GM21576 (cell line): ENCODE measurements around the gene MEIOSIN.
A peak's percentile ranks its signal among the peaks of the same experiment; 100 is the strongest.

ENCODE experiments used
- ATAC-seq: cut with Tn5 transposase; IDR thresholded peaks from one replicate; pipeline ENCODE4 v1.9.1; 2021; ENCODE audit warnings: mild to moderate bottlenecking, moderate library complexity; ENCODE audit not compliant: unreplicated experiment

The MEIOSIN gene

DNA sequence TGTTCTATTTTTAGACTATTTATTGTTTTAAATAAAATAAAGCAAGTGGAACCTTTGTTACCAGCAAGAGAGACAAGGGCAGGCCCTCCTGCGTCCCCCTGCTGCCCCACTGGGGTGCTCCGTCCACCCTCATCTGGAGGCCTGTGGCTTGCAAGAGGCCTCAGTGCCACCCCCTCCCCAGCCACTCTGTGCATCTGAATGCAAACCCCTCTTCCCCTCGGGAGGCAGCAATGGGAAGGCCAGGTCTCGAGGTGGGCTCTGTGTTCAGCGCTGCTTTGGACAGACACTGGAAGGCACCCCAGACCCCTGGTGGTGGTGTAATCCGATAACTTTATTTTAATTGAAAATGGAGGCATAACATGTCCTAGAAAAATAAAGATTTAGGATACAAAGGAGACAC is 31.2 kb downstream of the MEIOSIN start:
- ATAC-seq: no peak

- ATAC-seq: no peak
Measured at GRCh38 chr19:45764945-45765701, 31.9 kb downstream of the MEIOSIN start.

GRCh38 chr19:45765702-45766295 is 32.6 kb downstream of the MEIOSIN start:
- ATAC-seq: no peak

- ATAC-seq: no peak
Measured at GRCh38 chr19:45766296-45766868, 33.1 kb downstream of the MEIOSIN start.

GRCh38 chr19:45766869-45767346 is 33.7 kb downstream of the MEIOSIN start:
- ATAC-seq: no peak

DNA sequence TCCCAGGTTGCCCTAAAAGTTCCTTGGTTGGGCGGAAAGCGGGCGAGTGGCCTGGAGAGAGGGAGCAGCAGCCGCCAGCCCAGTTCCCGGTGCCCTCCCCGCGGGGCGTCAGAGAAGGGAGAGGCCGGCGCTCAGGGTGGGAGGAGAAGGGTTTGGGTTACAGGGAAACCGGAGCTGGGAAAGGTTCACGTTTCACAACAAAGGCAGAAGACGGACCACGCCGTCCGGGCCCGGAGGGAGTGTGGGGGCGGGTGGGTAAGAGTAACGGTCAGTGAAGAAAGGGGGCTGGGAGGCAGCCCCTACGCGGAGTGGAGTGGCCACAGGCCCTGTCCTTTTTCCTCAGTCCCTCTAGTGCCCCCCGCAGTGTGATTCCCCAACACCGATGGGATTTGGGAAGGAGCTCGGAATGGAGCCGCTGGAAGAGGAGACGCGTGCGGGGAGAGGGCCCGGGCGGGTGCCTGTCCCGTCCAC is 34.2 kb downstream of the MEIOSIN start:
- ATAC-seq: no peak

- no peak for ATAC-seq
Measured at GRCh38 chr19:45767881-45768654, 34.8 kb downstream of the MEIOSIN start.

GRCh38 chr19:45768655-45768983 is 35.4 kb downstream of the MEIOSIN start:
- no peak for ATAC-seq

GRCh38 chr19:45768984-45769782 is 35.9 kb downstream of the MEIOSIN start, which contains the start of gene SIX5:
Gene SIX5, minus strand, starts transcription at chr19:45769252. Its CDS starts 408 bp downstream, at chr19:45768844.
- peak; percentile 50 for ATAC-seq

- peak; percentile 17 for ATAC-seq
Measured at GRCh38 chr19:45769821-45770191, 36.6 kb downstream of the MEIOSIN start.

DNA sequence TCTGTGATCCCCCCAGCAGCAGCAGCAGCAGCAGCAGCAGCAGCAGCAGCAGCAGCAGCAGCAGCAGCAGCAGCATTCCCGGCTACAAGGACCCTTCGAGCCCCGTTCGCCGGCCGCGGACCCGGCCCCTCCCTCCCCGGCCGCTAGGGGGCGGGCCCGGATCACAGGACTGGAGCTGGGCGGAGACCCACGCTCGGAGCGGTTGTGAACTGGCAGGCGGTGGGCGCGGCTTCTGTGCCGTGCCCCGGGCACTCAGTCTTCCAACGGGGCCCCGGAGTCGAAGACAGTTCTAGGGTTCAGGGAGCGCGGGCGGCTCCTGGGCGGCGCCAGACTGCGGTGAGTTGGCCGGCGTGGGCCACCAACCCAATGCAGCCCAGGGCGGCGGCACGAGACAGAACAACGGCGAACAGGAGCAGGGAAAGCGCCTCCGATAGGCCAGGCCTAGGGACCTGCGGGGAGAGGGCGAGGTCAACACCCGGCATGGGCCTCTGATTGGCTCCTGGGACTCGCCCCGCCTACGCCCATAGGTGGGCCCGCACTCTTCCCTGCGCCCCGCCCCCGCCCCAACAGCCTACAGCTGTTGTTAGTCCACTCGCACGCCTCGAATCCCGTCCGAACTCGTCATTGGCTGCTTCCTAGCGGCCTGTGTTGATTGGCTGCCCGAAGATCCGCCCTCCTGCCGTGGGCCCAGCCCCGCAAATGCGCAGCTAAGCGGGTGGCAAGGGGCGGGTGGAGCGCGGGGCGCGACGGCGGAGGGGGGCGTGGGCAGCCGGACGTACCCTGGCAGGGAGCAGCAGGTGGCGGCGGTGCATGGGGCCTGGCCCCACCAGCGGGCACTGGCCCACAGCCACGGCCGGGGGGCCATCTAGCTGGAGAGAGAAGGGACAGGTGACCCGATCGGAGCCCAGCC is 37.2 kb downstream of the MEIOSIN start:
- peak; percentile 48 for ATAC-seq

- no peak for ATAC-seq
Measured at GRCh38 chr19:45771311-45771933, 38.2 kb downstream of the MEIOSIN start.

DNA sequence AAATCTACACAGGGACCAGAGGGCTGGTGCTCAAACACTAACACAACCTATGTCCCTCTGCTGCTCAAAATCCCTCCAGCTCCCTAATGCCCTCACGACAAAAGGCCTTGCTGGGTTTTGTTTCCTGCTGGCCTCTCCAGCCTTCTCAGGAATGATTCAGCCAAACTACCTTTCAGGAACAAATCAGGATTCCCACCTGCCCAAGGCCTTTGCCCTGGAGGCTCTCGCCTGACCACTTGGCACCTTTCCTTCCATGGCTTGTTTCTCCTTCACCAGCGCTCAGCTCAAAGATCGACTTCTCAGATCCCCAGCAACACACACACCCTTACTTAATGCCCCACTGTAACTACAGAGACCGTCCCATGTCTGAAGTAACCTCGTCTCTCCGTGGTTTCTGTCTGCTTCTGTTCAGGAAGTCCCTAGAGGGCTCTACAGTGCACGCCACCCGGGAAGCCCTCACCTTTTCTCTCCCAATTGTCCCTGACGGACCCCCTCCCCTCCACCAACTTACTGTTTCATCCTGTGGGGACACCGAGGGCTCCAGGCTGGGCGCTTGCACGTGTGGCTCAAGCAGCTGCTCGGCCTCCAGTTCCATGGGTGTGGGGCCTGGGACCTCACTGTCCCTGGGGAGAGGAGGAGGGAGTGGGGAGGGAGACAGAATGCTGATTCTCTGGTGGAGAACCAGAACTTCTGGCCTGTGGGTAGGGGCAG is 39.0 kb downstream of the MEIOSIN start:
- ATAC-seq: no peak

GRCh38 chr19:45772912-45773311 is 39.7 kb downstream of the MEIOSIN start:
- no peak for ATAC-seq

- ATAC-seq: no peak
Measured at GRCh38 chr19:45773384-45773783, 40.1 kb downstream of the MEIOSIN start.

- no peak for ATAC-seq
Measured at GRCh38 chr19:45774765-45775164, 41.5 kb downstream of the MEIOSIN start.

GRCh38 chr19:45777395-45777961 is 44.2 kb downstream of the MEIOSIN start:
- ATAC-seq: no peak
